Adipocyte (in vitro differentiated cells): ENCODE measurements around the gene EBNA1BP2.
"Not testable (repeated sequence)": the region's sequence is repeated elsewhere in the genome, so short reads cannot be mapped to it uniquely, and the experiment has no call there.

Source experiments
- DNase-seq: peaks from one replicate; pipeline ENCODE4 v3.0.0-alpha.2; 2015; ENCODE audit warnings: low read depth
- H3K27me3 ChIP-seq: replicated peaks from 2 replicates; pipeline ENCODE4 v1.7.0; 2013; ENCODE audit warnings: mild to moderate bottlenecking, low read length, moderate library complexity; ENCODE audit not compliant: control insufficient read depth, insufficient read depth
- H3K36me3 ChIP-seq: 2 replicates; pipeline ENCODE4 v1.7.0; 2013; ENCODE audit warnings: low read length, mild to moderate bottlenecking, moderate library complexity; ENCODE audit not compliant: control insufficient read depth, insufficient read depth, severe bottlenecking
- H3K4me1 ChIP-seq: 2 replicates; pipeline ENCODE4 v1.7.0; 2013; ENCODE audit warnings: mild to moderate bottlenecking, low read length, moderate library complexity; ENCODE audit not compliant: control insufficient read depth, insufficient read depth
- H3K4me3 ChIP-seq: 2 replicates; pipeline ENCODE4 v1.7.0; 2013; ENCODE audit warnings: mild to moderate bottlenecking, low read length, moderate library complexity
- H3K9ac ChIP-seq: 2 replicates; pipeline ENCODE4 v1.7.0; 2013; ENCODE audit warnings: mild to moderate bottlenecking, low read length, moderate library complexity
- H3K9me3 ChIP-seq: 2 replicates; pipeline ENCODE4 v1.7.0; 2013; ENCODE audit warnings: mild to moderate bottlenecking, low read length, moderate library complexity; ENCODE audit not compliant: control insufficient read depth

EBNA1BP2 gene

GRCh38 chr1:43165765-43166164 is 6.3 kb downstream of the EBNA1BP2 start:
- DNase-seq: no peak
- no peak overlapping the region for H3K9ac ChIP-seq

DNA sequence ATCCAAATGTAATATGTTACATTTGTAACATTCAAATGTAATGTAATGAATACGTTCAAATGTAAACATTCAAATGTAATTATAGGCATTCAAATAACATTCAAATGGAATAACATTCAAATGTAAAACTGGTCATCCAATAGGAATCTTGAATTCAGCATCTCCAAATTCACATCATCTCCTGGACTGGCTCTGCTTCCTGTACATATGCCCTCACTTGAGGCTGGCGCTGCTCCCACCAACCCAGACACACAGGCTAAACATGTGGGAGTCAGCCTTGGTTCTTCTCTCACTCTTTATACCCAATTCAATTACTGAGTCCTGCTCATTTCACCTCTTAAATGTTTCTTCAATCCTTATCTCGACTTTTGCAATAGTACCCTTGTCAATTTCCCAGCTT is 6.9 kb downstream of the EBNA1BP2 start:
- Histone ChIP-seq H3K9me3 (no peaks in the 10 kb centered on the region), H3K4me3 (no peak overlapping the region), H3K36me3 (peaks cover 70% of the 10 kb centered on the region), H3K27me3 (no peaks in the 10 kb centered on the region), H3K9ac (no peak overlapping the region), H3K4me1 (no peaks in the 10 kb centered on the region)
- DNase-seq: no peak

More at GRCh38 chr1:43165765-43166164, 6.3 kb downstream of the EBNA1BP2 start:
- Histone ChIP-seq H3K27me3 (no peaks in the 10 kb centered on the region), H3K9me3 (no peaks in the 10 kb centered on the region), H3K4me1 (peaks cover 3% of the 10 kb centered on the region), H3K4me3 (no peak overlapping the region), H3K36me3 (peaks cover 73% of the 10 kb centered on the region)

- no peak for DNase-seq
- H3K4me3 ChIP-seq: no peak overlapping the region
- H3K36me3 ChIP-seq: no peaks in the 10 kb centered on the region
- no peaks in the 10 kb centered on the region for H3K9me3 ChIP-seq
- no peak overlapping the region for H3K9ac ChIP-seq
- H3K4me1 ChIP-seq: no peaks in the 10 kb centered on the region
- peaks cover 22% of the 10 kb centered on the region for H3K27me3 ChIP-seq
Measured at GRCh38 chr1:43156026-43156425, 16.1 kb downstream of the EBNA1BP2 start.

DNA sequence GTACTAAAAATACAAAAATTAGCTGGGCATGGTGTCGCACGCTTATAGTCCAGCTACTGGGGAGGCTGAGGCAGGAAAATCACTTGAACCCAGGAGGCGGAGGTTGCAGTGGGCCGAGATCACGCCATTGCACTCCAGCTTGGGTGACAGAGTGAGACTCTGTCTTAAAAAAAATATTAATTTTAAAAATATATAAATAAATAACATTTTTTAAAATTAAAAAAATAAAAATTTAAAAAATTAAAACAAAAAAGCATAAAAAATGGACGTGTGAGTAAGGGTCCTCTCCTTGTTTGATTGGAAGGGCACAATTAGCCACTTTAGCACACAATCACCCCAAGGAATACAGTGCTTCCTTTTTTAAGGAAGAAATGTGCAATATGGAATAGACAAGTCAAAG is 18.6 kb downstream of the EBNA1BP2 start:
- H3K36me3 ChIP-seq: no peaks in the 10 kb centered on the region
- peaks cover 29% of the 10 kb centered on the region for H3K27me3 ChIP-seq
- DNase-seq: no peak
- H3K9me3 ChIP-seq: no peaks in the 10 kb centered on the region
- H3K9ac ChIP-seq: no peak overlapping the region
- H3K4me1 ChIP-seq: no peaks in the 10 kb centered on the region
- H3K4me3 ChIP-seq: no peak overlapping the region

DNA sequence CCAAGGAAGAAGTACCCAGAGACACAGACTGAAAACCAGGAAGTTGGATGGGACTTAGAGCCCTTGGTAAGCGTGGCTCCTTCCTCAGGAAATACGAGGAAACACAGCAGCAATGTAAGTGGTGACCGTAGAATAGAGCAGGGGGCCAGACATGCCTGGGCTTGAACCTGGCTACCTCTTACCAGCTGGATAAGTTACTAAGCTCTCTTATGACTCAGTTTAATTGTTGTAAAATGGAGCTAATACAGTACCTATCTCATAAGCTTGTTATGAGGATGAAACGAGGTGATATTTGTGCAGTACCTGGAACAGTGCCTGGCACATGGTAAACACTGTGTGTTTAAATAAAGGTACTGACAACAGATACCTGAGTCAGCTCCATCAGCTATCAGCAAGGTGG is 19.2 kb downstream of the EBNA1BP2 start:
- H3K9ac ChIP-seq: no peak overlapping the region
- H3K27me3 ChIP-seq: peaks cover 30% of the 10 kb centered on the region
- H3K4me3 ChIP-seq: no peak overlapping the region
- H3K9me3 ChIP-seq: no peaks in the 10 kb centered on the region
- DNase-seq: no peak
- H3K4me1 ChIP-seq: no peaks in the 10 kb centered on the region
- H3K36me3 ChIP-seq: no peaks in the 10 kb centered on the region

DNA sequence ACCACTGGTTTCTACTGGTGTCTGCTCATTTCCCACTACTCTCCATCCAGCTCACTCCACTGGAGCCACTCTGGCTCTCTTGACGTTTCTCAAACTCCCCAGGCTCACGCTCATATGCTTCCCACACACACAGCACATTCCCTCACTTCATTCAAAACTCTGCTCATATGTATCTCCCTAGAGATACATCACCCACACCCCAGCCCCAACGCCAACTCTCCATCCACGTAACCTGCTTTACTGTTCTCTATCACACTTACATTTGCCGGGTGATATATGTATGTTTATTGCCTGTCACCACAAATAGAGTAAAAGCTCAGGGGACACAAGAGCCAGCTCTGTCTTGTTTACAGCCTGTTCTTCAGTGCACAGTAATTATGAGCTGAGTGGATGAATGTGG is 22.2 kb downstream of the EBNA1BP2 start:
- no peaks in the 10 kb centered on the region for H3K36me3 ChIP-seq
- no peak overlapping the region for H3K4me3 ChIP-seq
- H3K27me3 ChIP-seq: peaks cover 29% of the 10 kb centered on the region
- no peak overlapping the region for H3K9ac ChIP-seq
- H3K4me1 ChIP-seq: peaks cover 5% of the 10 kb centered on the region
- DNase-seq: no peak
- no peaks in the 10 kb centered on the region for H3K9me3 ChIP-seq

DNA sequence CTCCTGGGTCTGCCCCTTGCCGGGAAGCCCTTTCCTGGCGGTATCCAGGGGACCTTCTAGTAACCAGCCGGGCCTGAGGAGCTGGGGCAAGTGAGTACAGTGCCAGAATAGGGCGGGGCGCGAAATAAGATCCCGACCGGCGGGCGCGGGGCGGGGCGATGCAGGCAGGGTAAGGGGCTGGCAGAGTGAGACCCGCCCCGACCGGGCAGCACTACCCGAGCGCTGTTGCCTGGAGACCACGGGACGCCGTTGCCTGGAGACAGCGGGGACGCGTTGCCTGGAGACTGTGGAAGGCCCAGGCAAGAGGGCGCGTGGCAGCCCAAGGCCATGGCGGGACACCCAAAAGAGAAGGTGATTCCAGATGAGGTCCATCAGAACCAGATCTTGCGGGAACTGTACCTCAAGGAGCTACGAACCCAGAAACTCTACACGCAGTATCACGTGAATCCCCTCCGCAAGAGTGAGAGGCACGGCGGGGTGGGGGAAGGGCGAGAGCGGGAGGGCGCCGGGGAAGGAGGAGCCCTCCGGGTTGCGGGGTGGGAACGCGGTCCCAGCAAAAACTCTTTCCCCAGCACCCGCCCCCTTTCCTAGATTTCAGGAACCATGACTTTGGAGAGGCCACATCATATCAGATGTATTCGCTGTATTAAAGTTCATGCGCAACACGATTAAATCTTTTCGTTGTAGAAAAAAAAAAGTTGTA is 24.3 kb downstream of the EBNA1BP2 start:
- peak overlapping the region; percentile 82 for H3K4me3 ChIP-seq
- H3K36me3 ChIP-seq: no peaks in the 10 kb centered on the region
- no peak overlapping the region for H3K9ac ChIP-seq
- peaks cover 5% of the 10 kb centered on the region for H3K4me1 ChIP-seq
- no peaks in the 10 kb centered on the region for H3K9me3 ChIP-seq
- peak; percentile 82 for DNase-seq
- H3K27me3 ChIP-seq: peaks cover 49% of the 10 kb centered on the region

DNA sequence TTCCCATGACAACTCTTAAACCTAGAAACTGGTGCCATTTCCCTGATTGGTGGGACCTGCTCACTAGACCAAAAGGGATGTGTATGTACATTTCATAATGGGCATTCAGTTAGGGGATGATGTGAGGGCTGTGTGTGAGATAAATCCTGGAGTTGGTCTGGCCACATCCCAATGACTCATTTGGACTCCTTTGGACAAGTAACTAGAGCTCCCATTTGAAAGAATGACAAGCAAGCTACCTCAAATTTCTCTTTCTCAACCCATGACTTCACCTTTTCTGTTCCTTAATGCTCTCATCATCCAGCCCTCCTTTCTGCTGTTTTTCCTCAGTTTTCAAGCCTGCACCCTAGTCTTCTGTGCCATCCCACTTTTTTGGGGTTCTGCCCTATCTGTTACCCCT is 27.9 kb downstream of the EBNA1BP2 start:
- Histone ChIP-seq H3K4me1 (peaks cover 5% of the 10 kb centered on the region), H3K4me3 (no peak overlapping the region), H3K27me3 (peaks cover 47% of the 10 kb centered on the region), H3K9me3 (peaks cover 6% of the 10 kb centered on the region), H3K36me3 (no peaks in the 10 kb centered on the region), H3K9ac (no peak overlapping the region)
- DNase-seq: peak; percentile 5

GRCh38 chr1:43143441-43143888 is 28.6 kb downstream of the EBNA1BP2 start:
- no peaks in the 10 kb centered on the region for H3K36me3 ChIP-seq
- no peak overlapping the region for H3K4me3 ChIP-seq
- peaks cover 6% of the 10 kb centered on the region for H3K9me3 ChIP-seq
- peaks cover 5% of the 10 kb centered on the region for H3K4me1 ChIP-seq
- no peak overlapping the region for H3K9ac ChIP-seq
- H3K27me3 ChIP-seq: peaks cover 41% of the 10 kb centered on the region
- DNase-seq: no peak

- Histone ChIP-seq H3K4me3 (no peak overlapping the region), H3K4me1 (no peaks in the 10 kb centered on the region), H3K36me3 (no peaks in the 10 kb centered on the region), H3K9me3 (peaks cover 6% of the 10 kb centered on the region), H3K27me3 (peaks cover 33% of the 10 kb centered on the region), H3K9ac (no peak overlapping the region)
- no peak for DNase-seq
Measured at GRCh38 chr1:43140583-43140982, 31.5 kb downstream of the EBNA1BP2 start.

- DNase-seq: no peak
- no peak overlapping the region for H3K9ac ChIP-seq
- H3K27me3 ChIP-seq: peaks cover 28% of the 10 kb centered on the region
- peaks cover 7% of the 10 kb centered on the region for H3K9me3 ChIP-seq
- no peaks in the 10 kb centered on the region for H3K36me3 ChIP-seq
- H3K4me1 ChIP-seq: no peaks in the 10 kb centered on the region
- H3K4me3 ChIP-seq: no peak overlapping the region
Measured at GRCh38 chr1:43140010-43140409, 32.1 kb downstream of the EBNA1BP2 start.

- DNase-seq, H3K4me3 ChIP-seq, H3K36me3 ChIP-seq, H3K4me1 ChIP-seq, H3K9ac ChIP-seq: not testable (repeated sequence)
- Histone ChIP-seq H3K27me3 (peaks cover 21% of the 10 kb centered on the region), H3K9me3 (peaks cover 13% of the 10 kb centered on the region)
Measured at GRCh38 chr1:43139295-43139694, 32.8 kb downstream of the EBNA1BP2 start.
